ENCODE measurements around the gene C2orf76.

- TF ChIP-seq CTCF (conservative IDR thresholded peaks at IDR 0.05; ENCODE audit: low read depth in 2 of 2) (no peak), ETS1 (IDR thresholded peaks at IDR 0.05) (no peak), POLR2AphosphoS5 (IDR thresholded peaks at IDR 0.05; ENCODE audit: low read depth) (no peak), REST (IDR thresholded peaks at IDR 0.05; ENCODE audit: unreplicated experiment) (no peak), EZH2 (IDR thresholded peaks at IDR 0.05; ENCODE audit: low read depth, unreplicated experiment) (no peak), EZH2phosphoT487 (IDR thresholded peaks at IDR 0.05; ENCODE audit: unreplicated experiment) (no peak), CREB1 (CRISPR knock-in tag; IDR thresholded peaks at IDR 0.05; ENCODE audit: low read depth) (no peak), ZNF114 (CRISPR knock-in tag; IDR thresholded peaks at IDR 0.05) (no peak), JUNB (IDR thresholded peaks at IDR 0.05; ENCODE audit: unreplicated experiment) (no peak), NANOG (IDR thresholded peaks at IDR 0.05; ENCODE audit: borderline replicate concordance) (no peak)
Measured at GRCh38 chr2:119295688-119296375, 70.8 kb downstream of the C2orf76 start.

Data from GM23338 (cell line).